Measurements from ENCODE around the gene ROS1.

- TF ChIP-seq GATA2 (IDR thresholded peaks at IDR 0.05; ENCODE audit: low read depth, low read length) (no peak), GATA3 (IDR thresholded peaks at IDR 0.05; ENCODE audit: low read depth, low read length) (no peak)
Measured at GRCh38 chr6:117303323-117303722, 122.4 kb downstream of the ROS1 start.

Measured in SH-SY5Y (cell line).